WTC11 (cell line): ENCODE measurements around the gene SVEP1. TPM values are rescaled to one million over a fixed set of nuclear protein-coding genes. Genes with fewer than 3 reads are reported as not detected.

Experiments
- ATAC-seq: fragments of 200-7000 bp; cut with Tn5 transposase; 2 replicates; pipeline ENCODE4 v1.10.0; 2021; ENCODE audit warnings: mild to moderate bottlenecking, moderate library complexity
- CTCF ChIA-PET: fragments of 300-600 bp; sonication (Branson Sonifier 250); formaldehyde crosslinking; loops from one replicate; lab custom pipeline; 2021; ENCODE audit warnings: antibody characterized with exemption; lab: Charles Lee
- POLR2A ChIA-PET: fragments of 350-600 bp; sonication (Branson Sonifier 250); formaldehyde crosslinking; loops from one replicate; lab custom pipeline; 2021; ENCODE audit warnings: antibody characterized with exemption; lab: Charles Lee
- DNase-seq: peaks from one replicate; pipeline ENCODE4 v3.0.0; 2021; ENCODE audit warnings: low spot score
- H3K27ac Mint-ChIP-seq: 2 replicates; pipeline ENCODE4 v1.8.0; 2021; ENCODE audit warnings: mixed read lengths
- H3K27me3 Mint-ChIP-seq: 2 replicates; pipeline ENCODE4 v1.8.0; 2021; ENCODE audit warnings: low read depth, mild to moderate bottlenecking, moderate library complexity, mixed read lengths
- H3K36me3 Mint-ChIP-seq: 2 replicates; pipeline ENCODE4 v1.8.0; 2021; ENCODE audit warnings: mixed read lengths
- H3K4me1 Mint-ChIP-seq: 2 replicates; pipeline ENCODE4 v1.8.0; 2022; ENCODE audit warnings: mixed read lengths
- H3K4me3 Mint-ChIP-seq: 2 replicates; pipeline ENCODE4 v1.8.0; 2021; ENCODE audit warnings: mild to moderate bottlenecking, moderate library complexity, mixed read lengths
- H3K9me3 Mint-ChIP-seq: 2 replicates; pipeline ENCODE4 v1.8.0; 2021; ENCODE audit warnings: mixed read lengths
- AR ChIP-seq: fragments of 250-450 bp; sonication (Bioruptor Pico); IDR thresholded peaks from 2 replicates; pipeline ENCODE4 v1.9.0; 2021; ENCODE audit warnings: mild to moderate bottlenecking
- CDX4 ChIP-seq: fragments of 250-450 bp; sonication (Bioruptor Pico); IDR thresholded peaks from 2 replicates; pipeline ENCODE4 v1.9.0; 2021; ENCODE audit warnings: moderate library complexity, mild to moderate bottlenecking, inconsistent platforms, borderline replicate concordance
- EMX1 ChIP-seq: fragments of 250-450 bp; sonication (Bioruptor Pico); IDR thresholded peaks from 2 replicates; pipeline ENCODE4 v1.8.0; 2021; ENCODE audit warnings: mild to moderate bottlenecking
- ETV6 ChIP-seq: sonication (generic); formaldehyde crosslinking; IDR thresholded peaks from 2 replicates; pipeline ENCODE4 v1.8.1; 2022; ENCODE audit warnings: mild to moderate bottlenecking, missing genetic modification reagents
- FOXJ3 ChIP-seq: sonication (generic); formaldehyde crosslinking; IDR thresholded peaks from 2 replicates; pipeline ENCODE4 v1.9.0; 2021; ENCODE audit warnings: missing genetic modification reagents, mild to moderate bottlenecking, borderline replicate concordance
- FOXK1 ChIP-seq: sonication (generic); formaldehyde crosslinking; IDR thresholded peaks from 2 replicates; pipeline ENCODE4 v1.8.0; 2022; ENCODE audit warnings: mild to moderate bottlenecking, moderate library complexity, missing genetic modification reagents
- MLX ChIP-seq: sonication (generic); formaldehyde crosslinking; IDR thresholded peaks from 2 replicates; pipeline ENCODE4 v1.8.1; 2023; ENCODE audit warnings: mild to moderate bottlenecking, missing genetic modification reagents, moderate library complexity
- NR2C2 ChIP-seq: sonication (generic); formaldehyde crosslinking; IDR thresholded peaks from 2 replicates; pipeline ENCODE4 v1.8.0; 2022; ENCODE audit warnings: mild to moderate bottlenecking, missing genetic modification reagents
- SMAD3 ChIP-seq: sonication (generic); formaldehyde crosslinking; IDR thresholded peaks from 2 replicates; pipeline ENCODE4 v1.8.0; 2022; ENCODE audit warnings: missing genetic modification reagents, mild to moderate bottlenecking, borderline replicate concordance
- SP1 ChIP-seq: sonication (generic); formaldehyde crosslinking; conservative IDR thresholded peaks from 2 replicates; pipeline ENCODE4 v1.8.1; 2022; ENCODE audit warnings: missing genetic modification reagents
- ZNF121 ChIP-seq: sonication (generic); formaldehyde crosslinking; IDR thresholded peaks from 2 replicates; pipeline ENCODE4 v1.8.0; 2023; ENCODE audit warnings: missing genetic modification reagents
- ZNF532 ChIP-seq: fragments of 250-450 bp; sonication (Bioruptor Pico); IDR thresholded peaks from 2 replicates; pipeline ENCODE4 v1.9.0; 2021; ENCODE audit warnings: mild to moderate bottlenecking, borderline replicate concordance
- total RNA-seq: library from RNA; stranded (reverse); gene quantifications from 3 replicates; pipeline ENCODE4 v1.2.3, GENCODE V29; 2021
- TF ChIP-seq, protein P1 (sequence below): sonication (generic); formaldehyde crosslinking; IDR thresholded peaks from 2 replicates; pipeline ENCODE4 v1.8.1; 2023; ENCODE audit warnings: mild to moderate bottlenecking, missing genetic modification reagents, borderline replicate concordance
- TF ChIP-seq, protein P2 (sequence below): sonication (generic); formaldehyde crosslinking; IDR thresholded peaks from 2 replicates; pipeline ENCODE4 v1.8.1; 2022; ENCODE audit warnings: missing genetic modification reagents, borderline replicate concordance
- TF ChIP-seq, protein P3 (sequence below): fragments of 200-600 bp; IDR thresholded peaks from 2 replicates; pipeline ENCODE4 v1.8.0; 2022; ENCODE audit warnings: antibody characterized with exemption
- TF ChIP-seq, protein P4 (sequence below): sonication (generic); formaldehyde crosslinking; IDR thresholded peaks from 2 replicates; pipeline ENCODE4 v1.8.0; 2022; ENCODE audit warnings: mild to moderate bottlenecking, missing genetic modification reagents

The SVEP1 gene
- total RNA-seq, 1 experiment from 2014 or later: 0.74 TPM

DNA sequence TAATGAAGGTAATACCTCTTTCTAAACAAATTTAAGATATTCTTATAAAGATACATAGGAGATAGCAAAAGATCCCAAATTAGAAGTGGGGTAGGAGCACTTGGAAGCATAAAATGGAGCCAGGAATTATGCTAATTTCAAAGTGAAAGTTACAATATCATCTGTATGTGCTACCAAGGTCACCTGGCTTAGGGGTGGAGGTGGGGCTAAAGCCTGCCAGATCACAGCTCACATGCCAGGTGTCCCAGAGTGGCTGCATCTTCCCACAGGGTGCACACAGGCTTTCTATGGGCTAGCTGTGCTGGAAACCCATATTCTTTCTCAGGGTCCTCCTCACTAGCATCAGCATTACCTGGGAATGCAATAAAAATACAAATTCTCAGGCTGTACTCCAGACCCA is 123.7 kb downstream of the SVEP1 start:
- no peak for TF ChIP-seq EMX1 (CRISPR knock-in tag)
- no peak for TF ChIP-seq AR
- no peak for TF ChIP-seq SMAD3 (CRISPR knock-in tag)
- TF ChIP-seq, protein P1, sequence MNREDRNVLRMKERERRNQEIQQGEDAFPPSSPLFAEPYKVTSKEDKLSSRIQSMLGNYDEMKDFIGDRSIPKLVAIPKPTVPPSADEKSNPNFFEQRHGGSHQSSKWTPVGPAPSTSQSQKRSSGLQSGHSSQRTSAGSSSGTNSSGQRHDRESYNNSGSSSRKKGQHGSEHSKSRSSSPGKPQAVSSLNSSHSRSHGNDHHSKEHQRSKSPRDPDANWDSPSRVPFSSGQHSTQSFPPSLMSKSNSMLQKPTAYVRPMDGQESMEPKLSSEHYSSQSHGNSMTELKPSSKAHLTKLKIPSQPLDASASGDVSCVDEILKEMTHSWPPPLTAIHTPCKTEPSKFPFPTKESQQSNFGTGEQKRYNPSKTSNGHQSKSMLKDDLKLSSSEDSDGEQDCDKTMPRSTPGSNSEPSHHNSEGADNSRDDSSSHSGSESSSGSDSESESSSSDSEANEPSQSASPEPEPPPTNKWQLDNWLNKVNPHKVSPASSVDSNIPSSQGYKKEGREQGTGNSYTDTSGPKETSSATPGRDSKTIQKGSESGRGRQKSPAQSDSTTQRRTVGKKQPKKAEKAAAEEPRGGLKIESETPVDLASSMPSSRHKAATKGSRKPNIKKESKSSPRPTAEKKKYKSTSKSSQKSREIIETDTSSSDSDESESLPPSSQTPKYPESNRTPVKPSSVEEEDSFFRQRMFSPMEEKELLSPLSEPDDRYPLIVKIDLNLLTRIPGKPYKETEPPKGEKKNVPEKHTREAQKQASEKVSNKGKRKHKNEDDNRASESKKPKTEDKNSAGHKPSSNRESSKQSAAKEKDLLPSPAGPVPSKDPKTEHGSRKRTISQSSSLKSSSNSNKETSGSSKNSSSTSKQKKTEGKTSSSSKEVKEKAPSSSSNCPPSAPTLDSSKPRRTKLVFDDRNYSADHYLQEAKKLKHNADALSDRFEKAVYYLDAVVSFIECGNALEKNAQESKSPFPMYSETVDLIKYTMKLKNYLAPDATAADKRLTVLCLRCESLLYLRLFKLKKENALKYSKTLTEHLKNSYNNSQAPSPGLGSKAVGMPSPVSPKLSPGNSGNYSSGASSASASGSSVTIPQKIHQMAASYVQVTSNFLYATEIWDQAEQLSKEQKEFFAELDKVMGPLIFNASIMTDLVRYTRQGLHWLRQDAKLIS (CRISPR knock-in tag): no peak
- no peak for TF ChIP-seq MLX (CRISPR knock-in tag)
- no peak for TF ChIP-seq NR2C2 (CRISPR knock-in tag)
- TF ChIP-seq ZNF121 (CRISPR knock-in tag): no peak
- no peak for TF ChIP-seq ETV6
- no peak for TF ChIP-seq FOXJ3 (CRISPR knock-in tag)
- TF ChIP-seq, protein P2, sequence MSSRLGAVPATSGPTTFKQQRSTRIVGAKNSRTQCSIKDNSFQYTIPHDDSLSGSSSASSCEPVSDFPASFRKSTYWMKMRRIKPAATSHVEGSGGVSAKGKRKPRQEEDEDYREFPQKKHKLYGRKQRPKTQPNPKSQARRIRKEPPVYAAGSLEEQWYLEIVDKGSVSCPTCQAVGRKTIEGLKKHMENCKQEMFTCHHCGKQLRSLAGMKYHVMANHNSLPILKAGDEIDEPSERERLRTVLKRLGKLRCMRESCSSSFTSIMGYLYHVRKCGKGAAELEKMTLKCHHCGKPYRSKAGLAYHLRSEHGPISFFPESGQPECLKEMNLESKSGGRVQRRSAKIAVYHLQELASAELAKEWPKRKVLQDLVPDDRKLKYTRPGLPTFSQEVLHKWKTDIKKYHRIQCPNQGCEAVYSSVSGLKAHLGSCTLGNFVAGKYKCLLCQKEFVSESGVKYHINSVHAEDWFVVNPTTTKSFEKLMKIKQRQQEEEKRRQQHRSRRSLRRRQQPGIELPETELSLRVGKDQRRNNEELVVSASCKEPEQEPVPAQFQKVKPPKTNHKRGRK: no peak
- no peak for TF ChIP-seq CDX4
- TF ChIP-seq FOXK1: no peak
- TF ChIP-seq, all 79 proteins: peak for 0
- Mint-ChIP-seq H3K27ac (no peak overlapping the region), H3K27me3 (no peaks in the 10 kb centered on the region), H3K4me3 (no peak overlapping the region), H3K36me3 (no peaks in the 10 kb centered on the region), H3K4me1 (no peaks in the 10 kb centered on the region), H3K9me3 (no peaks in the 10 kb centered on the region)
- ChIA-PET CTCF (no interaction called here), POLR2A (no interaction called here)
- DNase-seq (no peak), ATAC-seq (no peak)

DNA sequence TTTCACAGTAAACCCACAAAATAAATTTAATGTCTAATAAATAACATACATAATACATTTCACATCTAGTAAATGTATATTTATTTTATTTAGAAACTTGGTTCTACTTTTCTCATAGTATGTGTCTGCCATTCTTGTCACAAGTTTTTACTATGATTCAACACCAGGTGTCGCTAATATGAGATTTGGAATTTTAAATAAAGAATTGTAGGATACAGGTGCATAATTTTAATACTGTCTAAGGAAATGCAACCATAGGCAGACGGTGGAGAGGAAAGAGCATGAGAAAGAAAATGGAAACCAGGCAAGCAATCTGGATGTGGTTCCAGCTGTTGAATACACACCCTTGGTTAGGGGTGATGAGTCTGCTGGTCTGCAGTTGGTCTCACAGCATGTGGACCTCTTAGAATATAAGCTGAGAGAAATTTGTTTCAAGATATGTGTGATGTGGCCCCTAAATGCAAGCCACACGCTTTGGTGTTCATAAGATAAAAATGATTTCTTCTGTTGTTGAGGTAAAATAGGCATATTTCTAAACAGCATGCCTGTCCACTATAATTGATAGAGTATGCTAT is 127.2 kb downstream of the SVEP1 start:
- CTCF ChIA-PET: interaction anchor here (2.7 kb wide), 1 partner anchor 171 kb away, joined by 11 read pairs; no protein-coding TSS in a partner anchor
- ATAC-seq: no peak
- TF ChIP-seq SP1 (CRISPR knock-in tag) (no peak), ZNF532 (CRISPR knock-in tag) (no peak)
- TF ChIP-seq, protein P3, sequence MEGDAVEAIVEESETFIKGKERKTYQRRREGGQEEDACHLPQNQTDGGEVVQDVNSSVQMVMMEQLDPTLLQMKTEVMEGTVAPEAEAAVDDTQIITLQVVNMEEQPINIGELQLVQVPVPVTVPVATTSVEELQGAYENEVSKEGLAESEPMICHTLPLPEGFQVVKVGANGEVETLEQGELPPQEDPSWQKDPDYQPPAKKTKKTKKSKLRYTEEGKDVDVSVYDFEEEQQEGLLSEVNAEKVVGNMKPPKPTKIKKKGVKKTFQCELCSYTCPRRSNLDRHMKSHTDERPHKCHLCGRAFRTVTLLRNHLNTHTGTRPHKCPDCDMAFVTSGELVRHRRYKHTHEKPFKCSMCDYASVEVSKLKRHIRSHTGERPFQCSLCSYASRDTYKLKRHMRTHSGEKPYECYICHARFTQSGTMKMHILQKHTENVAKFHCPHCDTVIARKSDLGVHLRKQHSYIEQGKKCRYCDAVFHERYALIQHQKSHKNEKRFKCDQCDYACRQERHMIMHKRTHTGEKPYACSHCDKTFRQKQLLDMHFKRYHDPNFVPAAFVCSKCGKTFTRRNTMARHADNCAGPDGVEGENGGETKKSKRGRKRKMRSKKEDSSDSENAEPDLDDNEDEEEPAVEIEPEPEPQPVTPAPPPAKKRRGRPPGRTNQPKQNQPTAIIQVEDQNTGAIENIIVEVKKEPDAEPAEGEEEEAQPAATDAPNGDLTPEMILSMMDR: peak; percentile 21; the same call in 1 of the 2 replicates
- TF ChIP-seq, protein P4, sequence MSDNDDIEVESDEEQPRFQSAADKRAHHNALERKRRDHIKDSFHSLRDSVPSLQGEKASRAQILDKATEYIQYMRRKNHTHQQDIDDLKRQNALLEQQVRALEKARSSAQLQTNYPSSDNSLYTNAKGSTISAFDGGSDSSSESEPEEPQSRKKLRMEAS (CRISPR knock-in tag): no peak

More for the DNA sequence above, 127.2 kb downstream of the SVEP1 start:
- Mint-ChIP-seq H3K36me3 (no peaks in the 10 kb centered on the region), H3K4me1 (no peaks in the 10 kb centered on the region), H3K4me3 (no peak overlapping the region), H3K9me3 (peaks cover 6% of the 10 kb centered on the region), H3K27ac (no peak overlapping the region), H3K27me3 (no peaks in the 10 kb centered on the region; the same call in 1 of the 2 replicates)
- no peak for DNase-seq
- POLR2A ChIA-PET: no interaction called here
